ENCODE measurements around the gene PCNX2. TPM values are rescaled to one million over a fixed set of nuclear protein-coding genes. Genes with fewer than 3 reads are reported as not detected.

PCNX2 gene
- total and polyA plus RNA-seq, 12 donors, result 0.29 to 3.1 (median 1.6) TPM

GRCh38 chr1:233193741-233194140 is 101.8 kb downstream of the PCNX2 start:
- Histone ChIP-seq H3K36me3 (no peaks in the 10 kb centered on the region), H3K9me3 (peaks cover 0 to 35% (median 23%) of the 10 kb centered on the region in 11 donors), H3K27me3 (no peaks in the 10 kb centered on the region), H3K4me3 (no peak overlapping the region), H3K4me1 (no peaks in the 10 kb centered on the region), H3K27ac (no peak overlapping the region)
- intact Hi-C loops (cut with DNase I), result no loop called here
- ATAC-seq (no peak), DNase-seq (no peak)
- 87 to 89% methylated on average over 3 of the region's 3 CpGs for WGBS, 2 donors
- TF ChIP-seq CTCF (IDR thresholded peaks at IDR 0.05), result no peak

- TF ChIP-seq CTCF (IDR thresholded peaks at IDR 0.05), result no peak
- Histone ChIP-seq H3K27ac (no peak overlapping the region), H3K36me3 (no peaks in the 10 kb centered on the region), H3K27me3 (no peaks in the 10 kb centered on the region), H3K4me1 (no peaks in the 10 kb centered on the region), H3K9me3 (peaks cover 0 to 30% (median 22%) of the 10 kb centered on the region in 11 donors), H3K4me3 (no peak overlapping the region)
- ATAC-seq (no peak), DNase-seq (no peak)
- WGBS, 2 donors, result 56 to 59% methylated on average over 5 of the region's 5 CpGs
- intact Hi-C loops (cut with DNase I), result no loop called here
Observed at GRCh38 chr1:233190987-233191386, 104.5 kb downstream of the PCNX2 start.

DNA sequence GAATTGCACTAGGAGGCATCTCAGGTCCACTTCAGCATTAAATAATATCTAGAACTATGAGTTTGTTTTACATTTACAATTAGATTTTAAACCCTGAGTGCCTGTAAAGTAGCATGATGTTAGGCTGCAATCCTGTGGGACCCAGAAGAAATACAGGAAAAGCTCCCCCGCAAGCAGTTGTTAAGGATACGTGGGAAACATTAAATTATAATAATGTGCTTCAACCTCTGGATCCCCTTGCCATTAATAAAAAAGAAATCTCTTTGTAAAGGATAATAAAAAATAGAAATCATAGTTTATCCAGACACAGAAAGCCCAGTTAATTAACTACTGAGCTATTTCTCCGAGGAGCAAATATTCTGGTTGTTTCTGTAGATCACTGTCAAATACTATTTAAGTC is 106.0 kb downstream of the PCNX2 start:
- no peak for TF ChIP-seq CTCF (IDR thresholded peaks at IDR 0.05)
- Histone ChIP-seq H3K27me3 (no peaks in the 10 kb centered on the region), H3K36me3 (no peaks in the 10 kb centered on the region), H3K27ac (no peak overlapping the region), H3K4me3 (no peak overlapping the region), H3K4me1 (no peaks in the 10 kb centered on the region), H3K9me3 (peaks cover 0 to 16% (median 9%) of the 10 kb centered on the region in 11 donors)
- ATAC-seq (no peak), DNase-seq (no peak)
- intact Hi-C loops (cut with DNase I), result no loop called here
- WGBS, 2 donors, result 72 to 73% methylated on average over 3 of the region's 3 CpGs

GRCh38 chr1:233188061-233188460 is 107.5 kb downstream of the PCNX2 start:
- Histone ChIP-seq H3K27ac (no peak overlapping the region), H3K36me3 (no peaks in the 10 kb centered on the region), H3K4me3 (no peak overlapping the region), H3K4me1 (no peaks in the 10 kb centered on the region), H3K27me3 (no peaks in the 10 kb centered on the region), H3K9me3 (peaks cover 0 to under 1% (median 0%) of the 10 kb centered on the region in 11 donors)
- intact Hi-C loops (cut with DNase I), result no loop called here
- TF ChIP-seq CTCF (IDR thresholded peaks at IDR 0.05), result no peak
- DNase-seq (no peak), ATAC-seq (no peak)
- WGBS, 2 donors, result 75 to 77% methylated on average over 4 of the region's 4 CpGs
